PFSK-1 (cell line): ENCODE measurements around the gene NFS1.

ENCODE experiments used
- POLR2AphosphoS5 ChIP-seq: IDR thresholded peaks from 2 replicates; pipeline ENCODE4 v1.6.1; 2012; ENCODE audit warnings: low read depth, mild to moderate bottlenecking, control low read depth, low read length, moderate library complexity
- SIN3A ChIP-seq: IDR thresholded peaks from 2 replicates; pipeline ENCODE4 v1.6.1; 2012; ENCODE audit warnings: mild to moderate bottlenecking, low read length, moderate library complexity, borderline replicate concordance; ENCODE audit not compliant: insufficient read depth
- TAF1 ChIP-seq: IDR thresholded peaks from 2 replicates; pipeline ENCODE4 v1.6.1; 2012; ENCODE audit warnings: low read length, control low read depth, borderline replicate concordance; ENCODE audit not compliant: insufficient read depth
- TF ChIP-seq, protein P1 (sequence below), 2 experiments: IDR thresholded peaks; 2 replicates each; pipeline versions ENCODE4 v1.6.1 to v1.8.0; 2011 to 2012; ENCODE audit warnings: low read depth in 2 of 2, low read length in 2 of 2, control low read depth in 1 of 2, inconsistent platforms in 1 of 2, mild to moderate bottlenecking in 1 of 2, moderate library complexity in 1 of 2; ENCODE audit not compliant: insufficient read depth in 1 of 2

DNA sequence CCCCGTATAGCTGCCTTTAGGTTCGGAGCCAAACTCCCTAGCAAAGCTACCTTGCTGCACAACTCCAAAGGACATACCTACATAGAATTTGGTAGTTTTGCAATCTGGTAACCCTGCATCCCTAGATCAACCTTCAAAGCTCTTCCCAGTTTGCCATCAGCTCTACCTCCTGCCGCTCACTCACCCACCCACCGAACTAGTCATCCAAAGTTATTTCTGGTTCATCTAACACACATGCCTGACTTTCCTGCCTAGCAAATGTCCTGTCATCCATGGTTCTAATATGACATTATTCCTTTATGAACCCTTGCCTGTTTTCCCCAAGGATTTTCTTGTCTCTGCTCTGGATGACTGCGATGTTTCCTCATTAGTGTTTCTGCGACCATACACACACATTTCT, 61.9 kb downstream of the NFS1 start:
- TF ChIP-seq POLR2AphosphoS5 = no peak
- no peak for TF ChIP-seq TAF1
- TF ChIP-seq, protein P1, sequence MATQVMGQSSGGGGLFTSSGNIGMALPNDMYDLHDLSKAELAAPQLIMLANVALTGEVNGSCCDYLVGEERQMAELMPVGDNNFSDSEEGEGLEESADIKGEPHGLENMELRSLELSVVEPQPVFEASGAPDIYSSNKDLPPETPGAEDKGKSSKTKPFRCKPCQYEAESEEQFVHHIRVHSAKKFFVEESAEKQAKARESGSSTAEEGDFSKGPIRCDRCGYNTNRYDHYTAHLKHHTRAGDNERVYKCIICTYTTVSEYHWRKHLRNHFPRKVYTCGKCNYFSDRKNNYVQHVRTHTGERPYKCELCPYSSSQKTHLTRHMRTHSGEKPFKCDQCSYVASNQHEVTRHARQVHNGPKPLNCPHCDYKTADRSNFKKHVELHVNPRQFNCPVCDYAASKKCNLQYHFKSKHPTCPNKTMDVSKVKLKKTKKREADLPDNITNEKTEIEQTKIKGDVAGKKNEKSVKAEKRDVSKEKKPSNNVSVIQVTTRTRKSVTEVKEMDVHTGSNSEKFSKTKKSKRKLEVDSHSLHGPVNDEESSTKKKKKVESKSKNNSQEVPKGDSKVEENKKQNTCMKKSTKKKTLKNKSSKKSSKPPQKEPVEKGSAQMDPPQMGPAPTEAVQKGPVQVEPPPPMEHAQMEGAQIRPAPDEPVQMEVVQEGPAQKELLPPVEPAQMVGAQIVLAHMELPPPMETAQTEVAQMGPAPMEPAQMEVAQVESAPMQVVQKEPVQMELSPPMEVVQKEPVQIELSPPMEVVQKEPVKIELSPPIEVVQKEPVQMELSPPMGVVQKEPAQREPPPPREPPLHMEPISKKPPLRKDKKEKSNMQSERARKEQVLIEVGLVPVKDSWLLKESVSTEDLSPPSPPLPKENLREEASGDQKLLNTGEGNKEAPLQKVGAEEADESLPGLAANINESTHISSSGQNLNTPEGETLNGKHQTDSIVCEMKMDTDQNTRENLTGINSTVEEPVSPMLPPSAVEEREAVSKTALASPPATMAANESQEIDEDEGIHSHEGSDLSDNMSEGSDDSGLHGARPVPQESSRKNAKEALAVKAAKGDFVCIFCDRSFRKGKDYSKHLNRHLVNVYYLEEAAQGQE (IDR thresholded peaks at IDR 0.05; ENCODE audit: insufficient read depth in 1 of 2, low read depth in 2 of 2, low read length in 2 of 2) = no peak
- no peak for TF ChIP-seq SIN3A
